ENCODE measurements around the gene C1orf141.

DNA sequence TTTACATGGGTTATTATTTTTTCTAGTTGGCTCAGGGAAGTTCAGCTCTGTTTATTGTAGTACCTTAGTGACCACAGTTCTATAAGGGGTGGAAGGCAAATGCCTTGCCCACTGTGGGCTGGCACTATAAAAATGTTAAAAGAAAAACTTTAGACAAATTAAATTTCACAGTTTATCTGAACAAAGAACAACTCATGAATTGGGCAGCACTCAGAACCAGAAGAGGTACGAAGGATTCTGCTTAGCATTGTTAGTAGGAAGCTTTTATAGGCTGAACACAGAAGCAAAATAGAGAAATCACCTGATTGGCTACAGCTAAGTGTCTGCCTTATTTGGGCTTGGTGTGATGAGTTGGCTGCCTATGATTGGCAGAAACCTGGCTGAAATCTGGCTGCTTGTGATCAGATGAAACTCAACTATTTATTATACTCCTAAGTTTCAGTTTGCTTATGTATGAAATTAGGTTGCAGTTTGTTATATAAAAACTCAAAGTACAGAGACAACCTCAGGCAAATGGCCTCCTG lies 45.0 kb downstream of the C1orf141 start:
- TF ChIP-seq, protein P1, sequence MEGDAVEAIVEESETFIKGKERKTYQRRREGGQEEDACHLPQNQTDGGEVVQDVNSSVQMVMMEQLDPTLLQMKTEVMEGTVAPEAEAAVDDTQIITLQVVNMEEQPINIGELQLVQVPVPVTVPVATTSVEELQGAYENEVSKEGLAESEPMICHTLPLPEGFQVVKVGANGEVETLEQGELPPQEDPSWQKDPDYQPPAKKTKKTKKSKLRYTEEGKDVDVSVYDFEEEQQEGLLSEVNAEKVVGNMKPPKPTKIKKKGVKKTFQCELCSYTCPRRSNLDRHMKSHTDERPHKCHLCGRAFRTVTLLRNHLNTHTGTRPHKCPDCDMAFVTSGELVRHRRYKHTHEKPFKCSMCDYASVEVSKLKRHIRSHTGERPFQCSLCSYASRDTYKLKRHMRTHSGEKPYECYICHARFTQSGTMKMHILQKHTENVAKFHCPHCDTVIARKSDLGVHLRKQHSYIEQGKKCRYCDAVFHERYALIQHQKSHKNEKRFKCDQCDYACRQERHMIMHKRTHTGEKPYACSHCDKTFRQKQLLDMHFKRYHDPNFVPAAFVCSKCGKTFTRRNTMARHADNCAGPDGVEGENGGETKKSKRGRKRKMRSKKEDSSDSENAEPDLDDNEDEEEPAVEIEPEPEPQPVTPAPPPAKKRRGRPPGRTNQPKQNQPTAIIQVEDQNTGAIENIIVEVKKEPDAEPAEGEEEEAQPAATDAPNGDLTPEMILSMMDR (IDR thresholded peaks at IDR 0.05; ENCODE audit: low read length): no peak
- no peak for TF ChIP-seq EZH2 (optimal IDR thresholded peaks at IDR 0.05; ENCODE audit: low read depth, low read length)
